Measurements from ENCODE around the gene CAMK2A.

GRCh38 chr5:150217873-150218692 lies 71.5 kb downstream of the CAMK2A start:
- no peak for TF ChIP-seq POLR2A (IDR thresholded peaks at IDR 0.05; ENCODE audit: low read depth, low read length)
- no peak for TF ChIP-seq TAF1 (IDR thresholded peaks at IDR 0.05; ENCODE audit: low read depth, low read length)
- no peak for TF ChIP-seq POLR2AphosphoS5 (IDR thresholded peaks at IDR 0.05; ENCODE audit: low read depth, low read length)
- no peak for TF ChIP-seq PAX5 (IDR thresholded peaks at IDR 0.05; ENCODE audit: insufficient read depth, low read length, severe bottlenecking)
